ENCODE results near the gene ADGRA1. TPM values are rescaled to one million over a fixed set of nuclear protein-coding genes. Genes with fewer than 3 reads are reported as not detected.

The ADGRA1 gene
- total RNA-seq, 6 donors from 2014 or later: 0.30 to 1.0 (median 0.39) TPM; not detected in 1

- H3K4me1 ChIP-seq: peaks cover 0 to 15% (median 3%) of the 10 kb centered on the region in 4 donors
- no peaks in the 10 kb centered on the region for H3K9me3 ChIP-seq
- DNase-seq (peak in 1 of 2 donors; percentile 77), ATAC-seq (ENCODE audit: low FRiP score in 2 of 2) (no peak)
- no peak overlapping the region for H3K27ac ChIP-seq
- peaks cover 0 to 51% (median 19%) of the 10 kb centered on the region in 4 donors for H3K27me3 ChIP-seq
- H3K4me3 ChIP-seq: no peak overlapping the region
- TF ChIP-seq POLR2A (IDR thresholded peaks at IDR 0.05): no peak
- TF ChIP-seq EP300 (IDR thresholded peaks at IDR 0.05): no peak
- no peak for TF ChIP-seq CTCF (IDR thresholded peaks at IDR 0.05)
- TF ChIP-seq POLR2AphosphoS5 (IDR thresholded peaks at IDR 0.05): no peak
- 55 to 80% methylated on average over 5 to 9 of the region's 12 CpGs for WGBS, 2 donors
- no peaks in the 10 kb centered on the region for H3K36me3 ChIP-seq
These were observed 1.5 kb upstream of the ADGRA1 start for GRCh38 chr10:133086247-133086646.

GRCh38 chr10:133087045-133087678 lies 562 bp upstream of the ADGRA1 start:
- ATAC-seq (ENCODE audit: low FRiP score in 2 of 2) (no peak), DNase-seq (peak in 1 of 2 donors; percentile 64)
- Histone ChIP-seq H3K4me3 (no peak overlapping the region), H3K4me1 (peaks cover 0 to 15% (median 3%) of the 10 kb centered on the region in 4 donors), H3K36me3 (no peaks in the 10 kb centered on the region), H3K27me3 (peaks cover 0 to 51% (median 19%) of the 10 kb centered on the region in 4 donors), H3K27ac (no peak overlapping the region), H3K9me3 (no peaks in the 10 kb centered on the region)
- 36 to 49% methylated on average over 11 to 16 of the region's 16 CpGs for WGBS, 2 donors
- TF ChIP-seq POLR2A (IDR thresholded peaks at IDR 0.05) (no peak), CTCF (IDR thresholded peaks at IDR 0.05) (no peak)

- H3K27me3 ChIP-seq: peaks cover 0 to 46% (median 19%) of the 10 kb centered on the region in 4 donors
- no peak overlapping the region for H3K27ac ChIP-seq
- H3K4me3 ChIP-seq: peak overlapping the region in 2 of 4 donors; percentile 6 to 17
- DNase-seq: peak in 1 of 2 donors; percentile 81
- ATAC-seq (ENCODE audit: low FRiP score in 2 of 2): no peak
- 2% methylated on average over 43 of the region's 87 CpGs; no CpG with 5 or more reads in 1 of the 2 donors for WGBS, 2 donors
- H3K9me3 ChIP-seq: no peaks in the 10 kb centered on the region
- peaks cover 0 to 15% (median 3%) of the 10 kb centered on the region in 4 donors for H3K4me1 ChIP-seq
- H3K36me3 ChIP-seq: no peaks in the 10 kb centered on the region
- TF ChIP-seq POLR2A (IDR thresholded peaks at IDR 0.05) (no peak), CTCF (IDR thresholded peaks at IDR 0.05) (no peak), POLR2AphosphoS5 (IDR thresholded peaks at IDR 0.05) (no peak), EP300 (IDR thresholded peaks at IDR 0.05) (no peak)
These were observed 643 bp downstream of the ADGRA1 start for GRCh38 chr10:133088179-133088955.

GRCh38 chr10:133088956-133089800 lies 1.5 kb downstream of the ADGRA1 start:
- Histone ChIP-seq H3K27me3 (peaks cover 0 to 40% (median 19%) of the 10 kb centered on the region in 4 donors), H3K27ac (no peak overlapping the region), H3K4me3 (no peak overlapping the region), H3K4me1 (peaks cover 0 to 15% (median 3%) of the 10 kb centered on the region in 4 donors), H3K9me3 (no peaks in the 10 kb centered on the region), H3K36me3 (no peaks in the 10 kb centered on the region)
- DNase-seq (peak in 1 of 2 donors; percentile 74), ATAC-seq (ENCODE audit: low FRiP score in 2 of 2) (no peak)
- WGBS, 2 donors: 54 to 72% methylated on average over 32 to 44 of the region's 46 CpGs
- TF ChIP-seq POLR2A (IDR thresholded peaks at IDR 0.05) (no peak), CTCF (IDR thresholded peaks at IDR 0.05) (no peak), EP300 (IDR thresholded peaks at IDR 0.05) (no peak), POLR2AphosphoS5 (IDR thresholded peaks at IDR 0.05) (no peak)
